ENCODE results near the gene LCE1B.

DNA sequence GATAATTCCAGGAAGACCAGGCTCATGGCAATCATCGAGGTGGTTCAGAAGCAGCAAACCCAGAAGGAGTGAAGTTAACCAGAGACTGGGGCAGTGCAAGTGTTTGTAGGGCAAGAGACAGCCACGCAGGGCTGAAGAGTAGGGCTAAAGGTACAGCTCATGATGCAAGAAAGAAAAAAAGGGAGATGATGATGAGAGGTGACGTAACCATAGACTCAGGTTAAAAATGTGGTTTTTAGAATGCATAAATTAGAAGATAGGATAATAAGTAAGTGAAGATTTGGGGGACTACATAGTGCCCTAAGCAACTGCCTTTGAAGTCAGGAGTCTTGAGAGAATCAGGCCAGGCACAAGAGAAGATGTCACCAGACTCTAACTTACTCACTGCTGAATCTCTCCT is 48.4 kb downstream of the LCE1B start:
- TF ChIP-seq, protein P1, sequence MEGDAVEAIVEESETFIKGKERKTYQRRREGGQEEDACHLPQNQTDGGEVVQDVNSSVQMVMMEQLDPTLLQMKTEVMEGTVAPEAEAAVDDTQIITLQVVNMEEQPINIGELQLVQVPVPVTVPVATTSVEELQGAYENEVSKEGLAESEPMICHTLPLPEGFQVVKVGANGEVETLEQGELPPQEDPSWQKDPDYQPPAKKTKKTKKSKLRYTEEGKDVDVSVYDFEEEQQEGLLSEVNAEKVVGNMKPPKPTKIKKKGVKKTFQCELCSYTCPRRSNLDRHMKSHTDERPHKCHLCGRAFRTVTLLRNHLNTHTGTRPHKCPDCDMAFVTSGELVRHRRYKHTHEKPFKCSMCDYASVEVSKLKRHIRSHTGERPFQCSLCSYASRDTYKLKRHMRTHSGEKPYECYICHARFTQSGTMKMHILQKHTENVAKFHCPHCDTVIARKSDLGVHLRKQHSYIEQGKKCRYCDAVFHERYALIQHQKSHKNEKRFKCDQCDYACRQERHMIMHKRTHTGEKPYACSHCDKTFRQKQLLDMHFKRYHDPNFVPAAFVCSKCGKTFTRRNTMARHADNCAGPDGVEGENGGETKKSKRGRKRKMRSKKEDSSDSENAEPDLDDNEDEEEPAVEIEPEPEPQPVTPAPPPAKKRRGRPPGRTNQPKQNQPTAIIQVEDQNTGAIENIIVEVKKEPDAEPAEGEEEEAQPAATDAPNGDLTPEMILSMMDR (IDR thresholded peaks at IDR 0.05; ENCODE audit: borderline replicate concordance, extremely low read depth, low read length, poor library complexity, severe bottlenecking), result no peak
- TF ChIP-seq EZH2 (IDR thresholded peaks at IDR 0.05; ENCODE audit: borderline replicate concordance, low read depth, low read length, severe bottlenecking), result no peak
